HCT116 (cell line): ENCODE results near the gene AOPEP. TPM values are rescaled to one million over a fixed set of nuclear protein-coding genes. Genes with fewer than 3 reads are reported as not detected.

ENCODE experiments used
- ATAC-seq: fragments of 200-7000 bp; cut with Tn5 transposase; 2 replicates; pipeline ENCODE4 v1.9.1; 2020; ENCODE audit warnings: mild to moderate bottlenecking, moderate library complexity
- BruUV-seq: library from RNA; stranded (reverse); fragments of 400-500 nt; replicated peaks from 2 replicates; lab custom pipeline; 2021; lab: Mats Ljungman, UMichigan
- CTCF ChIA-PET: fragments of 300-600 bp; sonication (Branson Sonifier 250); formaldehyde crosslinking; loops from one replicate; lab custom pipeline; 2021; ENCODE audit warnings: antibody characterized with exemption; lab: Charles Lee
- POLR2A ChIA-PET: fragments of 300-600, 350-600 bp; sonication (Branson Sonifier 250); formaldehyde crosslinking; loops from one replicate; lab custom pipeline; 2021; ENCODE audit warnings: antibody characterized with exemption; lab: Charles Lee
- RAD21 ChIA-PET, 2 experiments: fragments of 300-600 bp; sonication (Branson Sonifier 250); formaldehyde crosslinking; loops; one replicate each; lab custom pipeline; 2023; ENCODE audit warnings: low total read pairs in 2 of 2; ENCODE audit not compliant: uncharacterized antibody in 2 of 2, unreplicated experiment in 2 of 2, low non-redundant PET in 1 of 2; lab: Charles Lee
- DNase-seq: peaks from one replicate; pipeline ENCODE4 v3.0.0-alpha.2; 2010; ENCODE audit warnings: low read depth, low spot score
- H2AFZ ChIP-seq: fragments of 200-600 bp; shearing (Covaris generic), sonication (generic); 2 replicates; pipeline ENCODE4 v1.6.1; 2017; ENCODE audit warnings: low read depth, mixed run types, mixed read lengths, antibody characterized with exemption, low read length; ENCODE audit not compliant: poor library complexity, severe bottlenecking
- H3K27ac ChIP-seq: 2 replicates; pipeline ENCODE4 v1.5.1; 2012; ENCODE audit warnings: low read depth, low read length
- H3K27me3 ChIP-seq: fragments of 200-600 bp; sonication (generic); 2 replicates; pipeline ENCODE4 v1.6.1; 2016; ENCODE audit warnings: mixed run types, low read length, mixed read lengths; ENCODE audit not compliant: insufficient read depth
- H3K36me3 ChIP-seq, 2 experiments: fragments of 200-500 bp in 1 of 2; fragments of 200-600 bp in 1 of 2; sonication (Bioruptor generic) in 1 of 2; sonication (generic) in 1 of 2; 2 replicates each; pipeline versions ENCODE4 v1.5.1 to v1.6.1; 2014 to 2016; ENCODE audit warnings: low read length in 2 of 2, inconsistent platforms in 1 of 2, mixed read lengths in 1 of 2, mixed run types in 1 of 2; ENCODE audit not compliant: insufficient read depth in 2 of 2, control insufficient read depth in 1 of 2
- H3K4me1 ChIP-seq, 2 experiments: fragments of 200-600 bp in 1 of 2; sonication (generic) in 1 of 2; 2 replicates each; pipeline versions ENCODE4 v1.5.1 to v1.6.1; 2012 to 2017; ENCODE audit warnings: low read length in 2 of 2, inconsistent platforms in 1 of 2, mild to moderate bottlenecking in 1 of 2, mixed read lengths in 1 of 2, mixed run types in 1 of 2, moderate library complexity in 1 of 2; ENCODE audit not compliant: insufficient read depth in 2 of 2, control insufficient read depth in 1 of 2
- H3K4me2 ChIP-seq: fragments of 200-600 bp; sonication (generic); 2 replicates; pipeline ENCODE4 v1.6.1; 2017; ENCODE audit warnings: mixed run types, low read length, mixed read lengths
- H3K4me3 ChIP-seq, 2 experiments: fragments of 200-600 bp in 1 of 2; sonication (generic) in 1 of 2; replicated peaks in 1 of 2; 2 replicates each; pipeline ENCODE4 v1.5.1; 2011 to 2016; ENCODE audit warnings: low read length in 2 of 2, control low read depth in 1 of 2, low read depth in 1 of 2, mild to moderate bottlenecking in 1 of 2, mixed read lengths in 1 of 2, mixed run types in 1 of 2
- H3K79me2 ChIP-seq: fragments of 200-600 bp; sonication (generic); 2 replicates; pipeline ENCODE4 v1.6.1; 2017; ENCODE audit warnings: mild to moderate bottlenecking, mixed run types, low read length, moderate library complexity, mixed read lengths; ENCODE audit not compliant: insufficient read depth
- H3K9ac ChIP-seq: fragments of 200-600 bp; sonication (generic); 2 replicates; pipeline ENCODE4 v1.6.1; 2016; ENCODE audit warnings: low read length, mixed read lengths
- H3K9me2 ChIP-seq: fragments of 200-600 bp; sonication (generic), shearing (Covaris generic); 2 replicates; pipeline ENCODE4 v1.6.1; 2017; ENCODE audit warnings: mixed run types, mild to moderate bottlenecking, moderate library complexity; ENCODE audit not compliant: insufficient read depth
- H3K9me3 ChIP-seq, 2 experiments: fragments of 200-500 bp in 1 of 2; fragments of 200-600 bp in 1 of 2; sonication (Bioruptor generic) in 1 of 2; sonication (generic) in 1 of 2; 2 replicates each; pipeline ENCODE4 v1.6.1; 2014 to 2017; ENCODE audit warnings: low read length in 2 of 2, mixed read lengths in 2 of 2, inconsistent platforms in 1 of 2, low read depth in 1 of 2, mild to moderate bottlenecking in 1 of 2, mixed run types in 1 of 2, moderate library complexity in 1 of 2; ENCODE audit not compliant: control insufficient read depth in 1 of 2, insufficient read depth in 1 of 2
- H4K20me1 ChIP-seq: fragments of 200-600 bp; sonication (generic), shearing (Covaris generic); 2 replicates; pipeline ENCODE4 v1.6.1; 2017; ENCODE audit warnings: mixed run types, mild to moderate bottlenecking, moderate library complexity; ENCODE audit not compliant: insufficient read depth
- CBX3 ChIP-seq: IDR thresholded peaks from 2 replicates; pipeline ENCODE4 v1.6.1; 2012; ENCODE audit warnings: low read depth
- CEBPB ChIP-seq: IDR thresholded peaks from 2 replicates; pipeline ENCODE4 v1.6.1; 2012; ENCODE audit warnings: low read depth
- EGR1 ChIP-seq: IDR thresholded peaks from 2 replicates; pipeline ENCODE4 v1.6.1; 2012; ENCODE audit warnings: low read depth
- ELF1 ChIP-seq: IDR thresholded peaks from 2 replicates; pipeline ENCODE4 v1.6.1; 2012; ENCODE audit warnings: low read depth, borderline replicate concordance
- EZH2 ChIP-seq: fragments of 200-600 bp; sonication (generic); IDR thresholded peaks from 2 replicates; pipeline ENCODE4 v1.6.1; 2017; ENCODE audit warnings: antibody characterized with exemption, mixed run types
- EZH2phosphoT487 ChIP-seq: fragments of 200-600 bp; IDR thresholded peaks from 2 replicates; pipeline ENCODE4 v1.6.1; 2018; ENCODE audit warnings: antibody characterized with exemption, borderline replicate concordance
- FOSL1 ChIP-seq: IDR thresholded peaks from 2 replicates; pipeline ENCODE4 v1.6.1; 2012; ENCODE audit warnings: low read depth
- JUND ChIP-seq: IDR thresholded peaks from 2 replicates; pipeline ENCODE4 v1.6.1; 2012
- RAD21 ChIP-seq: IDR thresholded peaks from 2 replicates; pipeline ENCODE4 v1.6.1; 2012; ENCODE audit warnings: low read depth, mild to moderate bottlenecking
- SIN3A ChIP-seq: IDR thresholded peaks from 2 replicates; pipeline ENCODE4 v1.6.1; 2012; ENCODE audit warnings: low read depth
- SP1 ChIP-seq: IDR thresholded peaks from 2 replicates; pipeline ENCODE4 v1.6.1; 2012; ENCODE audit warnings: low read depth
- TCF7L2 ChIP-seq: IDR thresholded peaks from 2 replicates; pipeline ENCODE4 v1.7.0; 2011; ENCODE audit warnings: borderline replicate concordance, inconsistent platforms; ENCODE audit not compliant: insufficient read depth, insufficient read length; ENCODE audit errors: extremely low read depth
- YY1 ChIP-seq: IDR thresholded peaks from 2 replicates; pipeline ENCODE4 v1.6.1; 2011; ENCODE audit warnings: low read length, low read depth, moderate library complexity, mild to moderate bottlenecking; ENCODE audit not compliant: insufficient replicate concordance; ENCODE audit errors: extremely low read depth
- ZNF274 ChIP-seq: fragments of 200-500 bp; sonication (Bioruptor generic); IDR thresholded peaks from 2 replicates; pipeline ENCODE4 v1.6.1; 2014; ENCODE audit warnings: mild to moderate bottlenecking, low read depth, low read length, inconsistent platforms
- intact Hi-C: fragments of 100-400 bp; cut with micrococcal nuclease; formaldehyde crosslinking; loops from 2 replicates; pipeline ENCODE4 v1.10.0; 2022
- total RNA-seq: library from RNA; stranded (reverse); gene quantifications from one replicate; pipeline ENCODE4 v1.2.1, GENCODE V29; 2021; ENCODE audit not compliant: unreplicated experiment
- TF ChIP-seq, protein P1 (sequence below), 3 experiments: fragments of 200-600 bp in 1 of 3; sonication (generic) in 1 of 3; IDR thresholded peaks in 2 of 3; conservative IDR thresholded peaks in 1 of 3; 2 replicates each; pipeline ENCODE4 v1.5.1; 2012 to 2017; ENCODE audit warnings: low read depth in 2 of 3, low read length in 2 of 3, antibody characterized with exemption in 1 of 3, borderline replicate concordance in 1 of 3, control low read depth in 1 of 3, mild to moderate bottlenecking in 1 of 3, mixed read lengths in 1 of 3, mixed run types in 1 of 3, moderate library complexity in 1 of 3; ENCODE audit not compliant: insufficient read depth in 1 of 3
- TF ChIP-seq, protein P2 (sequence below): IDR thresholded peaks from 2 replicates; pipeline ENCODE4 v1.6.1; 2012
- TF ChIP-seq, protein P3 (sequence below): IDR thresholded peaks from 2 replicates; pipeline ENCODE4 v1.6.1; 2012

Gene AOPEP
- total RNA-seq, 1 experiment from 2014 or later = 15.1 TPM

DNA sequence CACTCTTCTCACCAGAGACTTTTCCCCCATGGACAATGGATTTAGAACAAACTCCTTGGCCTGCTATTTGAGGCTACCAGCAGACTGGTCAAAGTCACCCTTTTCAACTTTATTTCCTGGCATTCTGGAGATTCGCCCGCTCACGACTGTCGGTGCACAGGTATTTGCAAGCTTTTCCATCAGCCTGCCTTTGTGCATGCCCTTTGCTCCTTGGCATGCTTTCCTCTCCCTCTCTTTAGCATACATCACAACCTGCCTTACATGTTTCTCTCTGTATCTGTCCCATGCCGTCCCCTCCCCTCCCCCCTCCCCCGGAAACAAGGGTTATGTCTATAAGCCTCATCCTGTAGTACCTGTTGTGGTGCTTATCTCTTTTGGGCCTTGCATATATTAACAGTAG lies 257.1 kb downstream of the AOPEP start:
- ATAC-seq = no peak
- POLR2A ChIA-PET = no interaction called here
- intact Hi-C loops = no loop called here

DNA sequence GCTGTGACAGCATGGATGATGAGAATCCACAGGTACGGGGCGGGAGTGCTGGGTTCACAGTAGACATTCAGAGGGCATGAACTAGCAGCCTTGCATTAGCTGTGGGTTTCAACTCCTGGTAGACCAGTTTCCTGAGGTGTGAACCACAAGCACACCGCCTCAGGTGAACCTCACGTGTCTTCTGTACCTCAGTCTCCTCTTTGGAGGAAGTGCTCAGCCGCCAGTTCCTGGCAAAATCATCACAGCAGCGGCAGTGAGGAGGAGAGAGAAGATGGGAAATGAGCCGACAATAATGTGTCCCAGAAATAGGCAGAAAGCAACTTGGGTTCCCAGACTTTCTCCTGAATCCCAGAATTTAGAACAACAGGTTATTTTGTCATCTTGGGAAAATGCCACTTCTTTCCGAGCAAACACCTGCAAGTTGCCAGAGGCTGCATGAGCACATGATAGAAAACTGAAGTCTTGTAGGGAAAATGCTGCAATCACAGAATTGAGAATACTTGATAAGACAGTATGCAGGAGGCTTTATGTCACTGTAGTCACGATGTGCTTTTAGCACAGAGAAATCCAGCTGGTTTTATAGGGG lies 258.5 kb downstream of the AOPEP start:
- ChIA-PET POLR2A (no interaction called here), RAD21 (no interaction called here)
- TF ChIP-seq, protein P1, sequence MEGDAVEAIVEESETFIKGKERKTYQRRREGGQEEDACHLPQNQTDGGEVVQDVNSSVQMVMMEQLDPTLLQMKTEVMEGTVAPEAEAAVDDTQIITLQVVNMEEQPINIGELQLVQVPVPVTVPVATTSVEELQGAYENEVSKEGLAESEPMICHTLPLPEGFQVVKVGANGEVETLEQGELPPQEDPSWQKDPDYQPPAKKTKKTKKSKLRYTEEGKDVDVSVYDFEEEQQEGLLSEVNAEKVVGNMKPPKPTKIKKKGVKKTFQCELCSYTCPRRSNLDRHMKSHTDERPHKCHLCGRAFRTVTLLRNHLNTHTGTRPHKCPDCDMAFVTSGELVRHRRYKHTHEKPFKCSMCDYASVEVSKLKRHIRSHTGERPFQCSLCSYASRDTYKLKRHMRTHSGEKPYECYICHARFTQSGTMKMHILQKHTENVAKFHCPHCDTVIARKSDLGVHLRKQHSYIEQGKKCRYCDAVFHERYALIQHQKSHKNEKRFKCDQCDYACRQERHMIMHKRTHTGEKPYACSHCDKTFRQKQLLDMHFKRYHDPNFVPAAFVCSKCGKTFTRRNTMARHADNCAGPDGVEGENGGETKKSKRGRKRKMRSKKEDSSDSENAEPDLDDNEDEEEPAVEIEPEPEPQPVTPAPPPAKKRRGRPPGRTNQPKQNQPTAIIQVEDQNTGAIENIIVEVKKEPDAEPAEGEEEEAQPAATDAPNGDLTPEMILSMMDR (IDR thresholded peaks at IDR 0.05 in 2 of 3, conservative IDR thresholded peaks at IDR 0.05 in 1 of 3; ENCODE audit: borderline replicate concordance in 1 of 3, insufficient read depth in 1 of 3, low read depth in 2 of 3, low read length in 2 of 3) = no peak
- TF ChIP-seq CBX3 (no peak), CEBPB (no peak), SP1 (no peak), YY1 (no peak), SIN3A (no peak), TCF7L2 (no peak), ELF1 (no peak), FOSL1 (no peak), EGR1 (no peak), EZH2phosphoT487 (no peak), ZNF274 (no peak)
- TF ChIP-seq, protein P2, sequence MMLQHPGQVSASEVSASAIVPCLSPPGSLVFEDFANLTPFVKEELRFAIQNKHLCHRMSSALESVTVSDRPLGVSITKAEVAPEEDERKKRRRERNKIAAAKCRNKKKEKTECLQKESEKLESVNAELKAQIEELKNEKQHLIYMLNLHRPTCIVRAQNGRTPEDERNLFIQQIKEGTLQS = no peak
- TF ChIP-seq, protein P3, sequence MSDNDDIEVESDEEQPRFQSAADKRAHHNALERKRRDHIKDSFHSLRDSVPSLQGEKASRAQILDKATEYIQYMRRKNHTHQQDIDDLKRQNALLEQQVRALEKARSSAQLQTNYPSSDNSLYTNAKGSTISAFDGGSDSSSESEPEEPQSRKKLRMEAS = no peak

More for the DNA sequence above, 257.1 kb downstream of the AOPEP start:
- Histone ChIP-seq H3K4me2 (no peak overlapping the region), H3K9me2 (no peaks in the 10 kb centered on the region), H3K9me3 (no peaks in the 10 kb centered on the region), H3K36me3 (no peaks in the 10 kb centered on the region), H2AFZ (no peak overlapping the region), H3K79me2 (no peaks in the 10 kb centered on the region), H3K27ac (no peak overlapping the region), H4K20me1 (no peaks in the 10 kb centered on the region), H3K27me3 (no peaks in the 10 kb centered on the region), H3K4me3 (no peak overlapping the region), H3K9ac (no peak overlapping the region), H3K4me1 (no peaks in the 10 kb centered on the region)
- BruUV-seq = no TSS peak
- ChIA-PET RAD21 (no interaction called here), CTCF (no interaction called here)
- TF ChIP-seq FOSL1 (no peak), ELF1 (no peak), CEBPB (no peak), TCF7L2 (no peak), SP1 (no peak), ZNF274 (no peak), RAD21 (no peak), CBX3 (no peak), JUND (no peak), EZH2 (no peak), YY1 (no peak)
- TF ChIP-seq, protein P3 = no peak
- TF ChIP-seq, protein P2 = no peak
- DNase-seq = no peak

More for the DNA sequence above, 258.5 kb downstream of the AOPEP start:
- DNase-seq (no peak), ATAC-seq (no peak)
- BruUV-seq = no TSS peak
- Histone ChIP-seq H3K36me3 (no peaks in the 10 kb centered on the region), H3K79me2 (no peaks in the 10 kb centered on the region), H3K4me2 (no peak overlapping the region), H4K20me1 (no peaks in the 10 kb centered on the region), H3K9me3 (no peaks in the 10 kb centered on the region), H3K4me3 (no peak overlapping the region), H3K27me3 (no peaks in the 10 kb centered on the region), H2AFZ (no peak overlapping the region), H3K27ac (no peak overlapping the region), H3K9me2 (no peaks in the 10 kb centered on the region), H3K4me1 (no peaks in the 10 kb centered on the region), H3K9ac (no peak overlapping the region)
- intact Hi-C loops = no loop called here
- CTCF ChIA-PET = no interaction called here
